ENCODE measurements around the gene FPR1. TPM values are rescaled to one million over a fixed set of nuclear protein-coding genes. Genes with fewer than 3 reads are reported as not detected.

Gene FPR1
- total RNA-seq, 1 donor from 2014 or later = 3.5 TPM

DNA sequence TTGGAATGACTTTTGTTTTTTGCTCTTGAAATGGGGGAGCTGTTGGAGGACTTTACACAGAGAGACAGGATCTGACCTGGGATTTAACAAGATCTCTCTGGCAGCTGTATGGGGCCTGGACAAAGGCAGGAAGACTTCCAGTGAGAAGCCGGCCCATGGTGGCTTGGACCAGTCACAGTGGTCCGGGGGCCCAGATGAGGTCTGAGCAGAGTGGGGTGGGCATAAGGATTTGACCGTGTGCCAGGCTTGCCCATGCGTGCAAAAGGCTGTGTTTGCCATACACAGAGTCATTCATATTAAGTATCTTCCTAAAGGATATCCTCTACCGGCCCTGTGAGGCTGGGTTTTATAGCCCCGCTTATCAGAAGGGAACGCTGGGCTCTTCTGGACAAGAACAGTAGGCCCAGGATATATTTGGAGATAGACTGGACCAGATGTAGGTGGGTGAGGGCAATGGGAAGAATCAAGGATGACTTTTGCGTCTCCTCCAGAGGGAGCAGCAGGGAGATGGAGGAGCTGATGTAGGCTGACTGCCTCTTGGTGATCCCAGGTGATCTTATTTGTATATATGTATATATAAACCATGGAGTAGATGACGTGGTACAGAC, 54.4 kb downstream of the FPR1 start:
- no peak for ATAC-seq (ENCODE audit: poor library complexity)
- intact Hi-C loops (cut with DNase I) = no loop called here
- no peak for DNase-seq

DNA sequence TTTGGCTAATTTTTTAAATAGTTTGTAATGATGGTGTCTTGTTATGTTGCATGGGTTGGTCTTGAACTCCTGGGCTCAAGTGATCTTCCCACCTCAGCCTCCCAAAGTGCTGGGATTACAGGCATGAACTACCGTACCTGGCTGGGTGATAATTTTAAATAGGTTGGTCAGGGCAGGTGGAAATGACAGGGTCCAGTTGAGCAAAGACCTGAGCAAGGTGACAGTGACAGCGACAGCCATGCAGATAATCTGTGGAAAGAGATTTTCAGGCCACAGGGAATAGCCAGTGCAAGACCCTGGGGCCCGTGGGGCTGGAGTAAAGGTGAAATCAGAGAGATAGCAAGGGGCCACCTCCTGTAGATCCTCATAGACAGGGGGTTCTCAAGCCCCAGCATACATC, 55.1 kb downstream of the FPR1 start:
- DNase-seq (no peak), ATAC-seq (ENCODE audit: poor library complexity) (no peak)
- intact Hi-C loops (cut with DNase I) = no loop called here

Other genes with a start within 250 kb of the FPR1 start
- 0.16 TPM for gene SIGLEC6, start 220.2 kb downstream of the FPR1 start, total RNA-seq
- 6.5 TPM for gene ZNF175, start 180.6 kb downstream of the FPR1 start, total RNA-seq
- gene SIGLEC5, start 121.5 kb downstream of the FPR1 start, total RNA-seq = not detected
- gene SIGLEC14, start 105.1 kb downstream of the FPR1 start, total RNA-seq = 1.00 TPM
- 10.1 TPM for gene SPACA6, start 58.5 kb downstream of the FPR1 start, total RNA-seq
- gene HAS1, start 27.9 kb downstream of the FPR1 start, total RNA-seq = 0.70 TPM
- gene FPR2, start 9.3 kb upstream of the FPR1 start, total RNA-seq = 0.59 TPM
- gene FPR3, start 43.3 kb upstream of the FPR1 start, total RNA-seq = 4.0 TPM
- 6.5 TPM for gene ZNF577, start 136.1 kb upstream of the FPR1 start, total RNA-seq
- 6.4 TPM for gene ZNF649, start 153.1 kb upstream of the FPR1 start, total RNA-seq
- 3.1 TPM for gene ZNF613, start 175.6 kb upstream of the FPR1 start, total RNA-seq
- 7.6 TPM for gene ZNF350, start 235.0 kb upstream of the FPR1 start, total RNA-seq